GM21447 (cell line): ENCODE data around the gene GPC1.
"Not testable (repeated sequence)": the region's sequence is repeated elsewhere in the genome, so short reads cannot be mapped to it uniquely, and the experiment has no call there.

Experiments used
- ATAC-seq: cut with Tn5 transposase; IDR thresholded peaks from one replicate; pipeline ENCODE4 v1.9.1; 2021; ENCODE audit not compliant: unreplicated experiment

Gene GPC1

DNA sequence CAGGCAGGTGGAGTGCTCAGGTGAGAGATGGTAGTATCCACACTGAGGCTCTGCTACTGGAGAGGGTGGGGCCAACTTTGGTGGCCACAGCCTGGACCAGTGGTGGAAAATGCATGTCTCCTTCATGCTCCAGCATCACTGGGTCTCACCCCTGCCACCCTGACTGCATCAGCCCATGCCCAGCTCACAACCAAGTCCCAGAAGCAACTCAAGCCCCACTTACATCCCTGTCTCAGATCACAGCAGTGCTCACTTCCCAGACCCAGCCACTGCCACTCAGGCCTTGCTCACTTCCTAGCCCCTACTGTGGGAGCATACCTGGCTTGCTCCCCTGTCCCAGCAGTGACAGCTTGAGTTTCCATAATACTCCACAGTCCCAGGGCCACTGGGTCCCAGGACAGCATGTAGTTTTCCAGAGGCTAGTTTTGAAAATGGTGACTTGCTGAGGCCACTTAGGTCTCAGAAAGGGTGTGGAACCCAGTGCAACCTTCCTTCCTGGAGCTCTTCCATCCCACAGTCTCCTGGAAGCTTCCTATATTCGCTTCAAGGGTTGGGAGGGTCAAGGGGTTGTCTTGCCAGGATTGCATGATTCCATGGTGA lies 58.8 kb downstream of the GPC1 start:
- no peak for ATAC-seq

DNA sequence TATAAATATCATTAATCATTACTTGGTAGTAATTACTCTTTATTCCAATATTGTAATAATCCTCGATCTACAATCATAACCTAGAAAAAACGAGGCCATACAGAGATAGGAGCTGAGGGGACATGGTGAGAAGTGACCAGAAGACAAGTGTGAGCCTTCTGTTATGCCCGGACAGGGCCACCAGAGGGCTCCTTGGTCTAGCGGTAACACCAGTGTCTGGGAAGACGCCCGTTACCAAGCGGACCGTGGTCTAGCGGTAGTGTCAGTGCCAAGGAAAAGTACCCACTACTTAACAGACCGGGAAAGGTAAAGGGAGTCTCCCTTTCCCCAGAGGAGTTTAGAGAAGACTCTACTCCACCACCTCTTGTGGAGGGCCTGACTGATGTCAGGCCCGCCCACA lies 59.5 kb downstream of the GPC1 start:
- ATAC-seq = not testable (repeated sequence)

DNA sequence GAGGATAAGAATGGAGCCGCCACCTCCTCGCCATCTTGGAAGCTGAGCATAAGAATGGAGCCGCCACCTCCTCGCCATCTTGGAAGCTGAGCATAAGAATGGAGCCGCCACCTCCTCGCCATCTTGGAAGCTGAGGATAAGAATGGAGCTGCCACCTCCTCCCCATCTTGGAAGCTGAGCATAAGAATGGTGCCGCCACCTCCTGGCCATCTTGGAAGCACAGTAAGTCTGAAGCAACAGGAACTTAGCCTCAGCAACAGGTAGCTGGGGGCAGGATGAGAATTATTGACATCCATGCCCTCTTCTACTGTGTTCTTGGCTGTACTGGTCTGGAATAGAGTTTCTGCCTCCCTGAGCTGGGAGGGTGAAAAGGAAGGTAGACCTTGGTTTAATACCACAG lies 61.6 kb downstream of the GPC1 start:
- ATAC-seq = not testable (repeated sequence)

DNA sequence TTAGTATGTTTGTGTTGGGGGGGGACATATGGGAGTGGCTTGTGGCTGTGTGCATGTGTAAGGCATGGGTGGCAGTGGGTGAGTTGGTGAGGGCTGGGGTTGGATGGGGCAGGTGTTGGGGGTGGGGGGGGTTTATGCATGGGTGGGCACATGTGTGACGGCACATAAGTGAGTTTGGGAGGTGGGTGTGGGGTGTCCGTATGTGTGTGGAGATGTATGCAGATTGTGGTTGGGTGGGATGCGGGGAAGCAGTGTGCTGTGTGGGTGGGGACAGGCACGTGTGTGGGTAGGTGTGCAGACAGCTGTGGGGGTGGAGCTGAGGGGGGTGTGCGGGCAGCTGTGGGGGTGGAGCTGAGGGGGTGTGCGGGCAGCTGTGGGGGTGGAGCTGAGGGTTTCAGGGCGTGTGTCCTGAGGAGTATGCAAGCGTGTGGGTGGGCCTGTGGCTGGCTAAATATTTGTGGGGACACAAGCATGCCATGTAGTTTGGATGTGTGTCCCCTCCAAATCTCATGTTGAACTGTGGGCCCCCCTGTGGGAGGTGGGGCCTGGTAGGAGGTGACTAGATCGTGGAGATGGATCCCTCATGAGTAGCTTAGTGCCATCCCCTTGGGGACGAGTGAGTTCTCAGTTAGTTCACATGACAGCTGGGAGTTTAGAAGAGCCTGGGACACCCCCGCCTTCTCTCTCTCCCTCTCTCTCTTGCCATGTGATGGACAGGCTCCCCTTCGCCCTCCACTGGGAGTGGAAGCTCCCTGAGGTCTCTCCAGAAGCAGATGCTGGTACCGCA lies 62.9 kb downstream of the GPC1 start:
- ATAC-seq = no peak

DNA sequence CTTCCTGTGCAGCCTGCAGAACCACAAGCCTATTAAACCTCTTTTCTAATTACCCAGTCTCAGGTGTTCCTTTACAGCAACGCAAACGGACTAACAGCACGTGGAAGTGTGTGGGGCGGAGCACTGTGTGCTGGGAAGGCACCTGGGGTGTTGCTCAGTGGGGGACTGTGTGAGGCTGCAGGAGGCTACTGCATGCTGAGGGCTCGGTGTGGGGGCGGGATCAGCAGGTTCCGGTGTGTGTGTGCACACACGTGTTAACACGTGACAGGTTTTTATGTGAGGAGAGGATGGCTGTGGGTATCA lies 63.4 kb downstream of the GPC1 start:
- ATAC-seq = no peak

DNA sequence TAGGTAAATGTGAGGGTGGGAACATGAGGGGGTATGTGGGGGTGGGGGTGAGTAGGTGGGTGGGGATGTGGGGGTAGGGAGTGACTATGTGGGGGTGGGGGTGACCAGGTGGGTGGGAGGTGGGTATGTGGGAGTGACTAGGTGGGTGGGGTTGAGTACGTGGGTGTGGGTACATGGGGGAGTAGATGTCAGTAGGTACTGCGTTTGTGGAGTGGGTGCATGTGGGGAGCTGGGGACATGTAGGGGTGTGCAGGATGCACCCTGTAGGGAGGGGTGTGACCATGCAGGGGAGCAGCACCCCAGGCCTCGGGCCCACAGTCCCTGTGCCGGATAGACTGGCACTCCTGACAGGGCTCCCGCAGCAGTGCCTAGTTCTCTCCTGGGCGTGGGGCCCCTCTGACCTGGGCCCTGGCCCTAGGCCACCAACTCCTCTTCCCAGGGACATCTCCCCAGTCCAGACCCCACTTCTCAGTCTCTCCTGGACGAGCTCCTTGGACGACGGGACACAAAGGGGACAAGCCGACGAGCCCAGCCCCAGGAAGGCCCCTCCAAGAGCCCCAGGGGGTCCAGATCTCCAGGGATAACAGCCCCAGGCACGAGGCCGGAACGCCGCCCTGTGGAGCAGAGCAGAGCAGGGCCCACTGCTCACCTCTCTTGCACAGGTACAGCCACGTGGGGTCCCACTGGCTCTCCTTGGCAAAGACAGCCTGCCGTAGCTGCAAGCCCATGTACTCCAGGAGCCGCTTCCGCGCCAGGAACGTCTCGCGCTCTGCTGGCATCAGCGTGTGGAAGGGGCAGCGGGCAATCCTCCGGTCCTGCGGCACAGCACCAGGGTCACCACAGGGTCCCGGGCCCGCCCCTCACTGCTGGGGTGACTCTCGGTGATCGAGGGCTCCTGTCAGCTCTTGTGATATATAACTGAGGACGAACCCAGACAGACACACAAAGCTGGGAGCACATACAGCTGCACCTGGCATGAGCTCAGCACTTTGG lies 64.1 kb downstream of the GPC1 start:
- ATAC-seq = no peak

DNA sequence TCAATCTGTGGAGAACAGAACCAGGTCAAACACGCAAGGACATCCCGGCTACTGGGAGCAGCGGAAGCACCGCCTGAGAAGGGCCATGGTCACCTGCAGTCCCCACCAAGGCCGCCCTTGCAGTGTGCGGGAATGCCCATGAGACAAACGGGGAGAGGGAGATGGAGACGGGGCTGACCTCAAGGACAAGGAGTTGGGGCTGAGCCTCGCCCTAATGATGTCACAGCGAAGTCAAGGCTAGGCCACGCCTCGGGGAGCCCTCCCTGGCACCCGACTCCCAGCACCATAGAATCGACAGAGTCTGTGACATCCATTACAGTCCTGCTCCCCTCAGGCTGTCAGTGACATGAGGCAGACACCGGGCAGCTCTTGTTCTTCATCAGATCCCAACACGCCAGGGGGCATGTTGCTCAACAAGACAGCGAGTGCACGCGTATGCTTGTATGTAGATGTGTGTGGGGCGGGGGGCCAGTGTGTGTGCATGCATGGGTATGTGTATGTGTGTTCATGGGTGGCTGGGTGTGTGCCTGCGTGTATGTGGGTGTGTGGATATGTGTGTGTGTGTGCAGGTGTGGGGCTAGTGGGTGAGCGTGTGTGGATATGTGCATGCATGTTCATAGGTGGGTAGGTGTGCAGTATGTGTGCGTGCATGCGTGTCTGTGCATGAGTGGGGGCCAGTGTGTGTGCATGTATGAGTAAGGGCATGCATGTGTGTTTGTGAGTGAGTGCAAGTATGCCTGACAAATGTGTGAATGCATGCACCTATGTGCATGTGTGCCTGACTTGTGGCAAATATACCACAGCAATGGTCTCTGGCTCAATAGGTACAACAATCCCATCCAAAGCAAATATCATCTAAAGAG lies 65.3 kb downstream of the GPC1 start:
- ATAC-seq = no peak

DNA sequence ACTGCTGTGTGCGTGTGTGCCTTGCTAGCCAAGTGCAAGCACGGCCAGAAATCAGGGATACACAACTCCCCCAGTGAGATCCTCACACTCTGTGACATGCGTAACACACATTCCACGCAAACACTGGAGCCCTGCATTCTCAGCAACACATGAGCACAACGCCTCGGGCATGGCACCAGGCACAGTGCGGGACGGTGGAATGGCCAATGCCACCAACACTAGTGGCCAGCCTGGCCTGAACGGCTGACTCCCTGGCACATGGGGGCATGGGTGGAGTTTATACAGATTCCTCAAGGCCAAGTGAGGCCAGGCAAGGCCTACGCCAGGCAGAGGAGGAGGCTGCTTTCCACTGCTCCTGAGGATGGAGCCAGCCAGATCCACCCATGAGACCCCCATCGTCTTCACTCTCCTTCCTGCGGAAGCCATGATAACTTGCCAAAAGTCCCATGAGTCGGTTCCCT lies 66.1 kb downstream of the GPC1 start:
- ATAC-seq = no peak

DNA sequence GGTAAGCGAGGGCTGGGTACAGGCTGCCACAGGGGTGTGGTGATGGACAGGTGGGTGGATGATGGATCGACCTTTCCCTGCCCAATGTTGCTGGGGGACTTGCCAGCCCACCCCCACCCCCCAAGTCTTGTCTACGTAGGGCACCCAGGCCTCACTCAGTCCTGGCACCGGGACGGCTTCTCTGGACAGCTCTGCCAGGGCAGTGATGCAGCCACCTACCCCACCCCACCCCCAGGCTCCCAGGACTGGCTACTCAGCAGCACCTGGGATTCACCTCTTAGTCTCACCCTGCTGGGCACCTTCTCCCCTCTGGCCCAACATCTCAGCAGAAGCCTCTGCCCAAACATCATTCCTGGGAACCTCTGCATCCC lies 66.6 kb downstream of the GPC1 start:
- no peak for ATAC-seq

DNA sequence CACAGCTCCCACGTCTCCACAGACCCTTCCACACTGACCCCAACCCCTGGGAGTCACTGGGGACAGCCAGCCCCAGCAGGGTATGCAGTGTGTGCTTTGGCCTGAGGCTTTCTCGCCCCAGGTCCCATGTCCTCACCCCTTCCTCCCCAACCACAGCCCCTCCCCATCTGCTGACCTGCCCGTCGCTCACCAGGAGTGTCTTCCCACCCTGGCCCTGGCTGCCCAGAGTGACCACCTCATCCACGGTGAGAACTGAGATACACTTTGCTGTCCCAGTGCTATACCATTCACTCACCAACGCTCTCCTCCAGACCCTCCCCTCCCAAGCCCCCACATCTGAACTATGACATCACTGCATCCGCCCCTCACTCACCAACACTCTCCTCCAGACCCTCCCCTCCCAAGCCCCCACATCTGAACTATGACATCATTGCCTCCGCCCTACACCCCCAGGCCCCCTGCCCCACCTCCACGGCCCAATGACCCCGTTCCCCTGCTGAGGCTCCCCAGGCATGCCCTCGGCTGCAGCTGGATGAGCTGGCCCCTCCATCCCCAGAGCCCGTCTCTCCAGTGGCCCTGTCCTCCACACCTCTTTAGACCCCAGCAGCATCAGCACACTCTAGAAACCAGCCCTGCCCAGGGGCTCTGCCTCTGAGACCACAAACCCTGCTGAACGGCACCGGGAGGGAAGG lies 67.1 kb downstream of the GPC1 start:
- ATAC-seq = no peak

DNA sequence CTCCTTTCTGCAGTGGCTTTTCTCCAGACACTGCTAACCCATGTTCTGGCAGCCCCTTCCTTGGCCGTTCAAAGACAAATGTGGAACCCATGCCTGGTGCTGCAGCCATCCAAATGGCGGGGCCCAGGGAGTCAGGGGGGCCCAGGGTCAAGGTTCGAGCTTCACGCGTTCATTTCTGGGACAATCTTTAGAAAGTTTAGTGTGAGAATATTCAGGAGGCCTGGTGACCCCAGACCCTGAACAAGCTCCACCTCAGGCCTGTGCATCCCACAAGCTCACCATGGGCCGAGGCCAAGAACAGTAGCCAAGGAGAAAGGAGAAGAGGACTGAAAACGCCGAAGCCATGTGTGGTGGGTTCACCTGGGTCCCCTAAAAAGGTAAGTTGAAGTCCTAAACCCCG lies 67.9 kb downstream of the GPC1 start:
- no peak for ATAC-seq

DNA sequence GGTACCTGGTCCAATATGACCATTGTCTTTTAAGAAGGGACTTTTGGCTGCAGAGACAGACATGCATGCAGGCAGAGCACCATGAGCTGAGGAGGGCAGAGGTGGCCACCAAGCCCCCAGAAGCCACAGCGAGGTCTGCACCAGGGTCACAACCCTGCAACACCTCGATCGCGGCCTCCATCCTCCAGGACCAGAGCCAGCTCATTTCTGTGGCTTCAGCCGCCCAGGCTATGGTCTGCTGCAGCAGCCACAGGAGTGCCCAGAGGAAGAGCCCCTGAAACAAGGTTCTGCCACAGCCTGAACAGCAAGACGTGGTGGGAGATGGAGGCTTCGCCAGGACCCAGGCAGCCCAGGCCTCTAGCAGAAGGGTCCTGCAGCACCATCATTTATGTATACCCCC lies 68.4 kb downstream of the GPC1 start:
- no peak for ATAC-seq

DNA sequence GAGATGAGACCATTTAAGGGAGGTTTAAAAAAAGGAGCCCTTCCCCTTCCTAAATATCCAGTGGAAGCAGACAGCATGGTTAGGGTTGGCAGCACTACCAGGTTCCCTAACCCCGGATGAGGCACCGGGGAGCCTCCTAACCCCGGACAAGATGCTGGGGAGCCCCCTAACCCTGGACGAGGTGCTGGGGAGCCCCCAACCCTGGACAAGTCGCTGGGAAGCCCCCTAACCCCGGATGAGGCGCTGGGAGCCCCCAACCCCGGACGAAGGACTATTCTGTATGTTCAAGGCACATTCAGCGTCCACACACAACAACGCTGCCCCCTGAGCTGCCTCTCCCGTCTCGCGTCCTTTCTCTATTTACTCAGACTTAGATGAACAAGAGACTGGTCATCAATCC lies 70.4 kb downstream of the GPC1 start:
- ATAC-seq = no peak

DNA sequence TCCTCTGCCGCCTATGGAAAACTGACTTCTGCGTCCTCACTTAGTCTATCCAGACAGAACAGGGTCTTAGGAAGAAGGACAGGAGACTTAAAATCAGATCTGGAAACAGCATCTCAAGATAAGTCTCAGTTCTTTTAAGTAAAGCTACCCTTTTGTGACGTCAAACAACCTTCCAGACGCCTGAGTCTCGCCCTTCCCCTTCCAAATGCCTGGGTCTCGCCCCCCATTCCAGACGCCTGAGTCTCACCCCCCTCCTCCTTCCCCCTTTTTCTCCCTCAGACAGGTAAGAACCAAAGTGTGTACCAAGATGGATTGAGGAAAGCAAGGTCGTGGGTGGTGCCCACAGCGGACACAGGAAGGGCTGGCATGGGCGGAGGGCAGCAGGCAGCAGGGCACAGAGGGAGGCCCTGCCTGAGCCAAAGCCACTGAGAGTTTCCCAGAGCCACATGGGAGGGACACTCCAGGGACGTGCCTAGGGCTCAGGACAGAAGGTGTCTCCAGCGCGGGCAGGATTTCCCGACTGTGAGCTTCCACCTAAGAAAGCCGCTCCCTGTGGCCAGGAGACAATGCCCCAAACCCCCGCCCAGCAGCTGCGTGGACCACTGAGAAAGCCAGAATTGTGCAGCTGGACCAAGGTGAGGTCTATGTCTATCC lies 71.1 kb downstream of the GPC1 start:
- no peak for ATAC-seq

DNA sequence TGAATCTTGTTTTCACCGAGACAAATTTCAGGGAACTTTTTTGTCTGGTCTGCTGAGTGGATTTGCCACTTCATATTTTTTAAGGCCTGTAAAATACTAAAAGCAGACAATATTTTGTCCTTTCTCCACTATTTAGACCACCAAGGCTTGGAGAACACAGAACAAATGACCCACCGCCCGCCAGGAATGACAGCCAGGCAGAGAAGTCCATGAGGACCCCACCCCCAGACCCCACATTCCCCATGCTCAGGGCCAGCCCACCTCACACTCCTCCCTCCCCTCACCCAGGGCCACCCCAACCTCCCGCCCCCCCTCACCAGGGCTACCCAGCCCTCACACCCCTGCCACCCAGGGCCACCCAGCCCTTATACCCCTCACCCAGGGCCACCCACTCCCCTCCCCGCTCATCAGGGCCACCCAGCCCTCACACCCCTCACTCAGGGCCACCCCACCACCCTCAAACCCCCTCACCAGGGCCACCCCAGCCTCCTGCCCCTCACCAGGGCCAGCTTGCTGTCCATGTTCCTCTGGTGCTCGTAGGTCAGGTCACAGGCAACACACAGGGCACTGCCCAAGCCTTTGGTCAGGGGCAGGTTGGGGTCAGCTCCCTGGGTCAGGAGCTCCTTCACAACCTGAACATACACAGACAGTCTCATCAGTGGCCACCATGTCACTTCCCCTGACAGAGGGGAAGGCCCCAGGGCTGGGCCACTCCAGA lies 71.8 kb downstream of the GPC1 start:
- no peak for ATAC-seq

DNA sequence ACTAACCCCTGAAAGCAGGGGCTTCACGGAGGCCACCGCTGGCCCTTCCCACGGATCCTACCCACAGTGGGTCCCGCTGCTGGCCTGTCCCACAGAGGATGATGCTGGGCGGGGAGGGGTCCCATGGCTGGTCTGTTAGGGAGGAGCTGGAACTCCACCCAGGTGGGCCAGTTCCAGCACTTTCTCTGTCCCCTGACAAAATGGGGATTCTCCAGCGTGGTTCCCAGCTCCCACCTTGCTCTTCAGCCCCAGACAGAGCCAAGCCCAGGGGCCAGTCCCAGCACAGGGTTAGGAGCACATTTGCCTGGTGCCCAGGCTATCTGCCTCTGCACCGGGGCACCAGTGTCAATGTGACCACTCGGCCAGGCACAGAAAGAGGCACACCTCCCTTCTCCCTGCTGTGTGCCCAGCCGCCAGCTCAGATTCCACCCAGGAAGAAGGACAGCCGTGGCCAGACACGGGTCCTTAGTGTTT lies 72.4 kb downstream of the GPC1 start:
- no peak for ATAC-seq

DNA sequence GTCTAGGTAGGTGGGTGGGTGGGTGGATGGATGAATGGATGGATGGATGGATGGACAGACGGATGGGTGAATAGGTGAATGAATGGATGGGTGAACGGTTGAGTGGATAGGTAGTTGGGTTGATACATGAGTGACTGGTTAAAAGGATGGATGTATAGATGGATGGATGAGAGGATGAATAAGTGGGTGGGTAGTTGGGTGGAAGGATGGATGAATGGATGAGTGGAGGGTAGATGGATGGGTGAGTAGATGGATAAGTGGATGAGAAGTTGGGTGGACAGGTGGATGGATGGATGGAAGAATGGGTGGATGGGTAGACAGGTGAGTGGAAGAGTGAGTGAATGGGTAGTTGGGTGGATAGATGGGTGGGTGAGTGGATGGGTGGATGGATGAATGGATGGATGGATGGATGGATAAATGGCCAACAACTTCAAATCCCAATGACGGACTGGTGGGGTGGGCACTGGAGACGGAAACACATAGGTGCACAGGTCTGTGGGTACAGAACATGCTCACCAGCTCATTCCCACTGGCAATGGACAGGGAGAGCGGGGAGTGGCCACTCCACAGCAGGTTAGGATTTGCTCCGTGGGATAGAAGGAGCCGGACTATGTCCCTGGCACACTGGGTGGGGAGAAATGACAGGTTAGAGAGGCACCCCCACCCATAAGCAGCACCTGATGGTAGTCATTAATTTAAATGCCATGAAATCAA lies 73.5 kb downstream of the GPC1 start:
- no peak for ATAC-seq
